ENCODE results near the gene FAM234A.

DNA sequence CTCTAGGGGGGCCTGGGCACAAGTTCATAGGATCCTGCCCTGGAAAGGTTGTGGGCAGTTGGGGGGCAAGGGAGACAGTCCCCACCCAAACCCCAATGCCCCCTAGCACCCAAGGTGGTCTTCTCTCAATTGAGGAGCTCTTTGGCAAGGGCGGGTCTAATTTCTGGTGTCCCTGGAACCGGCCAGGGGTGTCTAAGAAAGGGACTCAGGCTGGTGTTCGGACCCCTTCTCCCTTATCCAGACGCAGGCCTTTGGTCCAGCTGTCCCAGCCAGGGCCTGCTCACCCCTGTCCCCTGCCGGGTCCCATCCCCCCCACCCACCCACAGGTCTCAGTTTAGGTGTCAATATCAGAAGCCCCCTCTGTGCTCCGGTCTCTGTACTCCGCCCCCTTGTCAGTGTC lies 44.9 kb downstream of the FAM234A start:
- TF ChIP-seq EZH2phosphoT487 (conservative IDR thresholded peaks at IDR 0.05; ENCODE audit: low read length): no peak
- TF ChIP-seq, protein P1, sequence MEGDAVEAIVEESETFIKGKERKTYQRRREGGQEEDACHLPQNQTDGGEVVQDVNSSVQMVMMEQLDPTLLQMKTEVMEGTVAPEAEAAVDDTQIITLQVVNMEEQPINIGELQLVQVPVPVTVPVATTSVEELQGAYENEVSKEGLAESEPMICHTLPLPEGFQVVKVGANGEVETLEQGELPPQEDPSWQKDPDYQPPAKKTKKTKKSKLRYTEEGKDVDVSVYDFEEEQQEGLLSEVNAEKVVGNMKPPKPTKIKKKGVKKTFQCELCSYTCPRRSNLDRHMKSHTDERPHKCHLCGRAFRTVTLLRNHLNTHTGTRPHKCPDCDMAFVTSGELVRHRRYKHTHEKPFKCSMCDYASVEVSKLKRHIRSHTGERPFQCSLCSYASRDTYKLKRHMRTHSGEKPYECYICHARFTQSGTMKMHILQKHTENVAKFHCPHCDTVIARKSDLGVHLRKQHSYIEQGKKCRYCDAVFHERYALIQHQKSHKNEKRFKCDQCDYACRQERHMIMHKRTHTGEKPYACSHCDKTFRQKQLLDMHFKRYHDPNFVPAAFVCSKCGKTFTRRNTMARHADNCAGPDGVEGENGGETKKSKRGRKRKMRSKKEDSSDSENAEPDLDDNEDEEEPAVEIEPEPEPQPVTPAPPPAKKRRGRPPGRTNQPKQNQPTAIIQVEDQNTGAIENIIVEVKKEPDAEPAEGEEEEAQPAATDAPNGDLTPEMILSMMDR (IDR thresholded peaks at IDR 0.05; ENCODE audit: insufficient read depth, low read length, poor library complexity, severe bottlenecking): no peak
